ENCODE measurements around the gene ZNRF4.

DNA sequence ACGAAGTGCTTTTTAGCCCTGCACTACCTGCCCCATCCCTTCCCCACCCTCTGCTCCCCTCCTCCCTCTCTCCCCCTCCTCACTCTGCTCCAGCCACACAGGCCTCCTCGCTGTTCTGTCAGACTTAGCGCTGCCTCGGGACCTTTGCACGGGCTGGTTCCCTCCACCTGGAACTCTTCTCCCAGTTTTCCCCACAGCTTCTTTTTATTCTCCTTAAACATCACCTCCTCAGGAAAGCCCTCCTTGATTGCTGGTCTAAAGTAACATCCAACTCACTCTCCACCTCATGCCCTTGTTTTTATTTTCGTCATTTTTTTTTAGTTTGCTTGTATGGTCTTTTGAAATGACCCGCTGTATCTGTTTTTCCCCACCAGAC, 19.6 kb upstream of the ZNRF4 start:
- TF ChIP-seq POLR2AphosphoS5 (IDR thresholded peaks at IDR 0.05; ENCODE audit: low read depth, low read length) (no peak), CHD2 (IDR thresholded peaks at IDR 0.05; ENCODE audit: low read length) (no peak), FOSL1 (IDR thresholded peaks at IDR 0.05; ENCODE audit: insufficient read depth, low read depth, low read length) (no peak)
